HepG2 (cell line): ENCODE data around the gene SIGLEC10. TPM values are rescaled to one million over a fixed set of nuclear protein-coding genes. Genes with fewer than 3 reads are reported as not detected.

Experiments
- ATM ChIP-seq: fragments of 450-650 bp; IDR thresholded peaks from 2 replicates; pipeline ENCODE4 v1.7.1; 2017; ENCODE audit warnings: mild to moderate bottlenecking, borderline replicate concordance
- CHD4 ChIP-seq: fragments of 200-600 bp; sonication (generic); IDR thresholded peaks from 2 replicates; pipeline ENCODE4 v1.7.0; 2017; ENCODE audit warnings: mild to moderate bottlenecking, low read length, borderline replicate concordance
- HMGXB3 ChIP-seq: sonication (generic); formaldehyde crosslinking; IDR thresholded peaks from 2 replicates; pipeline ENCODE4 v1.4.0; 2020; ENCODE audit warnings: missing genetic modification reagents, borderline replicate concordance
- MAX ChIP-seq: IDR thresholded peaks from 2 replicates; pipeline ENCODE4 v1.6.1; 2012; ENCODE audit warnings: inconsistent platforms
- MYC ChIP-seq: sonication (generic); formaldehyde crosslinking; IDR thresholded peaks from 2 replicates; pipeline ENCODE4 v1.9.0; 2021; ENCODE audit warnings: missing genetic modification reagents, borderline replicate concordance
- RBFOX2 ChIP-seq: fragments of 200-400 bp; formaldehyde crosslinking; IDR thresholded peaks from 2 replicates; pipeline ENCODE4 v1.6.1; 2017; ENCODE audit warnings: low read depth, mild to moderate bottlenecking, low read length
- REXO4 ChIP-seq: sonication (generic); formaldehyde crosslinking; IDR thresholded peaks from 2 replicates; pipeline ENCODE4 v1.8.0; 2022; ENCODE audit warnings: missing genetic modification reagents, mild to moderate bottlenecking, borderline replicate concordance
- RFX1 ChIP-seq: fragments of 450-650 bp; IDR thresholded peaks from 2 replicates; pipeline ENCODE4 v1.6.1; 2017
- RFXANK ChIP-seq: IDR thresholded peaks from 2 replicates; pipeline ENCODE4 v1.6.1; 2016
- SNAPC4 ChIP-seq: sonication (generic); formaldehyde crosslinking; IDR thresholded peaks from 2 replicates; pipeline ENCODE4 v1.4.0; 2020; ENCODE audit warnings: mild to moderate bottlenecking, missing genetic modification reagents
- SP2 ChIP-seq: sonication (generic); formaldehyde crosslinking; IDR thresholded peaks from 2 replicates; pipeline ENCODE4 v1.5.1; 2020; ENCODE audit warnings: mild to moderate bottlenecking, missing genetic modification reagents
- TFAP4 ChIP-seq: sonication (generic); IDR thresholded peaks from 2 replicates; pipeline ENCODE4 v1.6.1; 2016; ENCODE audit warnings: low read depth, borderline replicate concordance
- THAP7 ChIP-seq: sonication (generic); formaldehyde crosslinking; IDR thresholded peaks from 2 replicates; pipeline ENCODE4 v1.8.1; 2023; ENCODE audit warnings: mild to moderate bottlenecking, missing genetic modification reagents
- ZBTB49 ChIP-seq: sonication (generic); formaldehyde crosslinking; IDR thresholded peaks from 2 replicates; pipeline ENCODE4 v1.4.0; 2020; ENCODE audit warnings: missing genetic modification reagents, borderline replicate concordance
- ZNF432 ChIP-seq: sonication (generic); formaldehyde crosslinking; IDR thresholded peaks from 2 replicates; pipeline ENCODE4 v1.5.0; 2020; ENCODE audit warnings: missing genetic modification reagents, mild to moderate bottlenecking, borderline replicate concordance
- ZNF850 ChIP-seq: sonication (generic); formaldehyde crosslinking; conservative IDR thresholded peaks from 2 replicates; pipeline ENCODE4 v1.9.0; 2021; ENCODE audit warnings: mild to moderate bottlenecking, missing genetic modification reagents
- polyA plus RNA-seq, 8 experiments: library from polyadenylated mRNA; depleted of rRNA in 3 of 8; stranded (reverse) in 7 of 8; unstranded in 1 of 8; fragments of >200 nt; fragmentation: Illumina TruSeq in 4 of 8; extraction: Trizol in 4 of 8; gene quantifications; 2 replicates each; pipeline versions ENCODE4 v1.2.1 to v1.2.3, GENCODE V29; 2011 to 2016; ENCODE audit warnings: low read depth in 4 of 8, missing spikeins in 1 of 8, mixed read lengths in 1 of 8; ENCODE audit not compliant: insufficient read depth in 1 of 8
- total RNA-seq, 5 experiments: library from RNA; depleted of rRNA; stranded (reverse); fragments of >200 nt; fragmentation: Illumina TruSeq; extraction: Trizol; gene quantifications; 2 replicates each; pipeline ENCODE4 v1.2.3, GENCODE V29; 2016; ENCODE audit warnings: low read depth in 1 of 5

SIGLEC10 gene
- total and polyA plus RNA-seq, 2 of the 13 experiments (the other 11 are each of a cell fraction or from before 2014, with no cell fraction given), result not detected

GRCh38 chr19:51422053-51422448, 4.6 kb upstream of the SIGLEC10 start (continued):
- peak; percentile 63; the same call in 1 of the 2 replicates for TF ChIP-seq ZNF432
- no peak for TF ChIP-seq CHD4
- TF ChIP-seq SNAPC4, result peak; percentile 84; the same call in 1 of the 2 replicates
- peak; percentile 99 for TF ChIP-seq ZBTB49 (CRISPR knock-in tag)
- no peak; the same call in 1 of the 2 replicates for TF ChIP-seq THAP7
- 0 out of 2 replicates have a peak, but pooled peaks have one; percentile 23 for TF ChIP-seq SP2 (CRISPR knock-in tag)
- TF ChIP-seq ZNF850 (CRISPR knock-in tag), result no peak
- no peak for TF ChIP-seq ATM
- TF ChIP-seq MAX, result peak; percentile 47; the same call in 1 of the 2 replicates
- TF ChIP-seq REXO4 (CRISPR knock-in tag), result peak; percentile 62; the same call in 1 of the 2 replicates
- TF ChIP-seq MYC, result peak; percentile 75; the same call in 1 of the 2 replicates
- TF ChIP-seq TFAP4, result no peak
- TF ChIP-seq RBFOX2, result no peak
- peak; percentile 97 for TF ChIP-seq HMGXB3 (CRISPR knock-in tag)
- peak; percentile 92; the same call in 1 of the 2 replicates for TF ChIP-seq RFXANK
- TF ChIP-seq RFX1, result no peak
